ENCODE results near the gene ROR1. TPM values are rescaled to one million over a fixed set of nuclear protein-coding genes. Genes with fewer than 3 reads are reported as not detected.

The ROR1 gene
- total and polyA plus RNA-seq, 2 of the 13 experiments (the other 11 are each of a cell fraction or from before 2014, with no cell fraction given), result 0.58 to 2.3 TPM

DNA sequence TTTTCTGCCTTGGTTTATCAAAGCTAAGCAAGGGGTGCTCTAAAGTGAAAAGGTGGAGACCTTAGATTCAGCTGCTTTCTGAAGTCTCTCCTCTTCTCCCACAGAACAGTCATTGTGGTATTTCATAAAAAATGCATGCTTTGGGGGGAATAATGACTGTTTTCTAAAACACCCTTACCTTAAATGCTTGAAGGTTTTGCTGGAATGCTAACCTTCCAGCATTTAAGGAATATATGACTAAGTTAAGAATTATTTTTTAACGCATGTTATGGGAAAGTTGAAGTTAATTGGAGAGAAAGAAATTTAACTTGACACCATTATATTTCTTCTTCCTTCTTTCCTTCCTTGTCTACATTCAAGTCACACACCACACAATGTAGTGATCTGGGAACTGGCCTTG lies 162.5 kb downstream of the ROR1 start:
- intact Hi-C loops (cut with micrococcal nuclease; ENCODE audit: unreplicated experiment), result no loop called here
- in situ Hi-C loops (cut with HindIII; ENCODE audit: extremely low pct_ligation_motif_present, low pct_unique_long_range_greater_than_20kb), result no loop called here
- H4K20me1 ChIP-seq (ENCODE audit: insufficient read depth, low read length), result 0 out of 2 replicates have a peak, but pooled peaks cover 2% of the 10 kb centered on the region
- no peaks in the 10 kb centered on the region for H3K4me1 ChIP-seq (ENCODE audit: insufficient read depth, low read length)
- no peaks in the 10 kb centered on the region for H3K27me3 ChIP-seq (ENCODE audit: control insufficient read depth in 1 of 2, insufficient read depth in 2 of 2, low read length in 2 of 2)
- no peak overlapping the region for H2AFZ ChIP-seq (ENCODE audit: low read length)
- no peak for FAIRE-seq
- 89% methylated on average over 1 of the region's 1 CpG for WGBS (ENCODE audit: low lambda C conversion rate)
- H3K4me3 ChIP-seq (replicated peaks in 1 of 3; ENCODE audit: insufficient read depth in 1 of 3, low read depth in 2 of 3, low read length in 3 of 3), result no peak overlapping the region
- H3K36me3 ChIP-seq (replicated peaks in 1 of 2; ENCODE audit: control insufficient read depth in 1 of 2, insufficient read depth in 2 of 2, low read length in 2 of 2), result no peaks in the 10 kb centered on the region
- no TSS peak for BruUV-seq (replicated peaks)
- H3K9ac ChIP-seq (ENCODE audit: insufficient read depth, low read depth, low read length), result no peak overlapping the region
- ATAC-seq, result no peak
- ChIA-PET CTCF (ENCODE audit: low intra/inter-chr PET ratio, low total read pairs) (no interaction called here), POLR2A (no interaction called here)
- DNase-seq (ENCODE audit: low spot score), result no peak
- no peaks in the 10 kb centered on the region for H3K79me2 ChIP-seq (ENCODE audit: insufficient read depth, low read length)
- no peak overlapping the region for H3K4me2 ChIP-seq (ENCODE audit: low read depth, low read length)
- H3K9me3 ChIP-seq (ENCODE audit: low read length), result no peaks in the 10 kb centered on the region
- TF ChIP-seq HOXD1 (CRISPR knock-in tag; IDR thresholded peaks at IDR 0.05) (no peak), ZNF7 (CRISPR knock-in tag; IDR thresholded peaks at IDR 0.05) (no peak)
- no peak overlapping the region for H3K27ac ChIP-seq (ENCODE audit: extremely low read length, insufficient read depth, low read length)

DNA sequence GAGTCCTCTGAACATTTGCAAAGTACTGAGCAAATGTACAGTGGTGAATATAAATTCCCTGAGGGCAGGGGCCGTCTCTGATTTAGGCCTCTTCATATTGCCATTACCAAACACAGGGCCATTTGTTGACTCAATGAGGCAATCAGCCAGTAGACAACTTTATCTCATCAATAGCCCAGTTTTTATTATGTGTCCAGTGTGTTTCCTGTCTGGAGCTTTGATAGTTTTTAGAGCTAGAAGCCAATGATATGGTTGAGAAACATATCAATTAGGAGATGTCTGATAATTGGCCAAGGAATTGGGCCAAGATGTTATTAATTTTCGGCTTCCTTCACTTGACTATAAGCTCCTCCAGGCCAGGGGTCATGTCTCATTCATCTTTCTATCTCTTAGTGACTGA lies 163.0 kb downstream of the ROR1 start:
- Histone ChIP-seq H3K4me1 (ENCODE audit: insufficient read depth, low read length) (no peaks in the 10 kb centered on the region), H3K27ac (ENCODE audit: extremely low read length, insufficient read depth, low read length) (no peak overlapping the region), H3K79me2 (ENCODE audit: insufficient read depth, low read length) (no peaks in the 10 kb centered on the region), H3K9me3 (ENCODE audit: low read length) (no peaks in the 10 kb centered on the region), H3K27me3 (ENCODE audit: control insufficient read depth in 1 of 2, insufficient read depth in 2 of 2, low read length in 2 of 2) (no peaks in the 10 kb centered on the region), H2AFZ (ENCODE audit: low read length) (no peak overlapping the region), H4K20me1 (ENCODE audit: insufficient read depth, low read length) (0 out of 2 replicates have a peak, but pooled peaks cover 2% of the 10 kb centered on the region), H3K4me2 (ENCODE audit: low read depth, low read length) (no peak overlapping the region), H3K36me3 (replicated peaks in 1 of 2; ENCODE audit: control insufficient read depth in 1 of 2, insufficient read depth in 2 of 2, low read length in 2 of 2) (no peaks in the 10 kb centered on the region), H3K4me3 (replicated peaks in 1 of 3; ENCODE audit: insufficient read depth in 1 of 3, low read depth in 2 of 3, low read length in 3 of 3) (no peak overlapping the region), H3K9ac (ENCODE audit: insufficient read depth, low read depth, low read length) (no peak overlapping the region)
- POLR2A ChIA-PET, result no interaction called here
- BruUV-seq (replicated peaks), result no TSS peak
- in situ Hi-C loops (cut with HindIII; ENCODE audit: extremely low pct_ligation_motif_present, low pct_unique_long_range_greater_than_20kb), result no loop called here
- TF ChIP-seq ZNF563 (CRISPR knock-in tag; IDR thresholded peaks at IDR 0.05) (no peak), ZMYM4 (CRISPR knock-in tag; IDR thresholded peaks at IDR 0.05) (no peak), NAIF1 (CRISPR knock-in tag; IDR thresholded peaks at IDR 0.05; ENCODE audit: borderline replicate concordance) (no peak), KDM3A (CRISPR knock-in tag; IDR thresholded peaks at IDR 0.05; ENCODE audit: low read depth) (no peak), ZBTB8A (CRISPR knock-in tag; IDR thresholded peaks at IDR 0.05; ENCODE audit: borderline replicate concordance, low read depth) (no peak)
- DNase-seq (ENCODE audit: low spot score) (no peak), ATAC-seq (no peak), FAIRE-seq (no peak)
- intact Hi-C loops (cut with micrococcal nuclease; ENCODE audit: unreplicated experiment), result no loop called here
- CTCF ChIA-PET (ENCODE audit: low intra/inter-chr PET ratio, low total read pairs), result no interaction called here
- WGBS (ENCODE audit: low lambda C conversion rate), result 5% methylated on average over 2 of the region's 2 CpGs

Data from HepG2 (cell line).